Small intestine (tissue), 7 donors: ENCODE measurements around the gene PODNL1. TPM values are rescaled to one million over a fixed set of nuclear protein-coding genes. Genes with fewer than 3 reads are reported as not detected.

Experiments
- DNase-seq, 2 donors: peaks; one replicate each; pipeline versions ENCODE4 v3.0.0 to v3.0.0-alpha.2; 2013
- FAIRE-seq: peaks from 2 replicates; lab custom pipeline; 2012; peaks lifted over from hg19 to GRCh38; lab: Jason Lieb, UNC
- H3K27ac ChIP-seq, 3 donors: one replicate each; pipeline ENCODE4 v1.5.1; 2013; ENCODE audit warnings: low read length in 2 of 3, mild to moderate bottlenecking in 2 of 3, control low read depth in 1 of 3, inconsistent platforms in 1 of 3, low read depth in 1 of 3, moderate library complexity in 1 of 3
- H3K27me3 ChIP-seq, 3 donors: one replicate each; pipeline ENCODE4 v1.6.1; 2013; ENCODE audit warnings: low read length in 3 of 3, inconsistent platforms in 1 of 3; ENCODE audit not compliant: control insufficient read depth in 3 of 3, insufficient read depth in 3 of 3
- H3K36me3 ChIP-seq, 3 donors: one replicate each; pipeline ENCODE4 v1.6.1; 2013; ENCODE audit warnings: low read length in 3 of 3, inconsistent platforms in 1 of 3, low read depth in 1 of 3, mild to moderate bottlenecking in 1 of 3, moderate library complexity in 1 of 3; ENCODE audit not compliant: control insufficient read depth in 3 of 3, insufficient read depth in 2 of 3
- H3K4me1 ChIP-seq, 3 donors: one replicate each; pipeline ENCODE4 v1.6.1; 2013; ENCODE audit warnings: low read length in 2 of 3, inconsistent platforms in 1 of 3, low read depth in 1 of 3, mild to moderate bottlenecking in 1 of 3, moderate library complexity in 1 of 3; ENCODE audit not compliant: control insufficient read depth in 3 of 3, insufficient read depth in 2 of 3
- H3K4me3 ChIP-seq, 3 donors: one replicate each; pipeline ENCODE4 v1.5.1; 2013; ENCODE audit warnings: low read length in 3 of 3, control low read depth in 1 of 3, inconsistent platforms in 1 of 3, low read depth in 1 of 3, mild to moderate bottlenecking in 1 of 3, moderate library complexity in 1 of 3
- H3K9me3 ChIP-seq, 2 donors: one replicate each; pipeline ENCODE4 v1.6.1; 2013; ENCODE audit warnings: low read depth in 1 of 2, low read length in 1 of 2; ENCODE audit not compliant: control insufficient read depth in 2 of 2, insufficient read depth in 1 of 2
- WGBS, 3 donors: extraction: QIAGEN DNeasy Blood & Tissue Kit; methylation state at CpG; one replicate each; pipeline ENCODE4 v1.1.7; 2013; 5-methylcytosine and 5-hydroxymethylcytosine counted together
- polyA plus RNA-seq, 4 donors: library from polyadenylated mRNA; stranded (reverse) in 3 of 4; unstranded in 1 of 4; fragments of 200-250 nt in 3 of 4; fragments of 120-200 nt in 1 of 4; gene quantifications; one replicate each; pipeline versions ENCODE4 v1.2.1 to v1.2.3, GENCODE V29; 2013
- donor health status: healthy with polysubstance abuse.
- donor health status: control.
- donor health status: control.
- donor health status: Bipolar disorder and iron deficiency.
- donor health status: healthy.

Gene PODNL1
- polyA plus RNA-seq, 4 donors, result 0.41 to 1.7 TPM; not detected in 2

GRCh38 chr19:13906910-13907309, 31.3 kb downstream of the PODNL1 start:
- 66 to 84% (median 68%) methylated on average over 5 of the region's 5 CpGs for WGBS, 3 donors
- peak overlapping the region; percentile 34 to 95 (median 83) for H3K4me3 ChIP-seq
- peaks cover 0 to 2% of the 10 kb centered on the region in 2 donors for H3K9me3 ChIP-seq
- H3K27ac ChIP-seq, result peak overlapping the region; percentile 96 to 98 (median 97)
- FAIRE-seq, result no peak
- no peak for DNase-seq
- H3K27me3 ChIP-seq, result no peaks in the 10 kb centered on the region
- peaks cover 0 to 24% (median 5%) of the 10 kb centered on the region in 3 donors for H3K36me3 ChIP-seq
- peaks cover 0 to 12% (median 9%) of the 10 kb centered on the region in 3 donors for H3K4me1 ChIP-seq

GRCh38 chr19:13906521-13906904, 31.7 kb downstream of the PODNL1 start:
- H3K27me3 ChIP-seq, result no peaks in the 10 kb centered on the region
- DNase-seq, result peak in 1 of 2 donors; percentile 82
- peak overlapping the region; percentile 83 to 95 (median 85) for H3K4me3 ChIP-seq
- H3K36me3 ChIP-seq, result peaks cover 0 to 22% (median 5%) of the 10 kb centered on the region in 3 donors
- 0 to 2% (median 1%) methylated on average over 5 to 13 of the region's 13 CpGs for WGBS, 3 donors
- FAIRE-seq, result no peak
- H3K4me1 ChIP-seq, result peaks cover 0 to 12% (median 9%) of the 10 kb centered on the region in 3 donors
- peak overlapping the region; percentile 96 to 98 (median 97) for H3K27ac ChIP-seq
- peaks cover 0 to 2% of the 10 kb centered on the region in 2 donors for H3K9me3 ChIP-seq

- Histone ChIP-seq H3K27ac (peak within 1 kb of the TSS; percentile 96 to 98 (median 97)), H3K27me3 (no peaks in the 10 kb centered on the region), H3K36me3 (peaks cover 0 to 16% (median 5%) of the 10 kb centered on the region in 3 donors), H3K4me1 (peaks cover 0 to 12% (median 9%) of the 10 kb centered on the region in 3 donors), H3K4me3 (peak within 1 kb of the TSS; percentile 83 to 95 (median 85)), H3K9me3 (peaks cover 0 to 2% of the 10 kb centered on the region in 2 donors)
- DNase-seq (peak; percentile 93 to 96), FAIRE-seq (no peak)
- 7 to 16% (median 9%) methylated on average over 62 to 86 of the region's 86 CpGs for WGBS, 3 donors
Observed at GRCh38 chr19:13905634-13906520, 32.3 kb downstream of the PODNL1 start, which contains the start of the genes BRME1 and CC2D1A. Gene BRME1 (minus strand): TSS chr19:13906117. CDS start chr19:13904892, 1,225 bp downstream. Gene CC2D1A (plus strand): TSS chr19:13906201. CDS start chr19:13906442, 241 bp downstream.

- Histone ChIP-seq H3K4me1 (peaks cover 0 to 12% (median 5%) of the 10 kb centered on the region in 3 donors), H3K27me3 (no peaks in the 10 kb centered on the region), H3K27ac (no peak overlapping the region), H3K4me3 (no peak overlapping the region), H3K36me3 (no peaks in the 10 kb centered on the region), H3K9me3 (peaks cover 0 to 2% of the 10 kb centered on the region in 2 donors)
- FAIRE-seq (no peak), DNase-seq (no peak)
- WGBS, 3 donors, result 69 to 77% (median 75%) methylated on average over 4 of the region's 4 CpGs
Observed at GRCh38 chr19:13902993-13903555, 35.1 kb downstream of the PODNL1 start.

GRCh38 chr19:13899912-13900584, 38.2 kb downstream of the PODNL1 start:
- Histone ChIP-seq H3K9me3 (peaks cover 0 to 2% of the 10 kb centered on the region in 2 donors), H3K4me1 (peaks cover 0 to 2% (median 0%) of the 10 kb centered on the region in 3 donors), H3K27me3 (no peaks in the 10 kb centered on the region), H3K27ac (no peak overlapping the region), H3K4me3 (no peak overlapping the region), H3K36me3 (no peaks in the 10 kb centered on the region)
- WGBS, 3 donors, result 66 to 75% (median 75%) methylated on average over 5 of the region's 5 CpGs
- FAIRE-seq, result no peak
- no peak for DNase-seq

- WGBS, 3 donors, result 20 to 65% (median 40%) methylated on average over 10 of the region's 10 CpGs
- Histone ChIP-seq H3K36me3 (no peaks in the 10 kb centered on the region), H3K27me3 (no peaks in the 10 kb centered on the region), H3K4me1 (peaks cover 0 to 2% (median 0%) of the 10 kb centered on the region in 3 donors), H3K27ac (peak overlapping the region in 1 of 3 donors; percentile 42), H3K9me3 (peaks cover 0 to 2% of the 10 kb centered on the region in 2 donors), H3K4me3 (no peak overlapping the region)
- FAIRE-seq (no peak), DNase-seq (peak; percentile 59 to 62)
Observed at GRCh38 chr19:13899393-13899792, 38.8 kb downstream of the PODNL1 start.

GRCh38 chr19:13896227-13896626, 42.0 kb downstream of the PODNL1 start:
- H3K27ac ChIP-seq, result no peak overlapping the region
- H3K4me1 ChIP-seq, result peaks cover 0 to 2% (median 0%) of the 10 kb centered on the region in 3 donors
- H3K36me3 ChIP-seq, result no peaks in the 10 kb centered on the region
- H3K4me3 ChIP-seq, result no peak overlapping the region
- no peaks in the 10 kb centered on the region for H3K9me3 ChIP-seq
- FAIRE-seq (peak; percentile 70), DNase-seq (no peak)
- 93 to 100% (median 96%) methylated on average over 2 of the region's 2 CpGs for WGBS, 3 donors
- no peaks in the 10 kb centered on the region for H3K27me3 ChIP-seq

GRCh38 chr19:13894552-13894951, 43.7 kb downstream of the PODNL1 start:
- Histone ChIP-seq H3K9me3 (no peaks in the 10 kb centered on the region), H3K27ac (no peak overlapping the region), H3K4me3 (no peak overlapping the region), H3K36me3 (no peaks in the 10 kb centered on the region), H3K4me1 (peaks cover 0 to 2% (median 0%) of the 10 kb centered on the region in 3 donors), H3K27me3 (no peaks in the 10 kb centered on the region)
- WGBS, 3 donors, result 66 to 72% (median 70%) methylated on average over 5 of the region's 5 CpGs
- no peak for DNase-seq
- FAIRE-seq, result no peak
